ENCODE measurements around the gene CD177.

GRCh38 chr19:43367822-43368221, 14.3 kb downstream of the CD177 start:
- TF ChIP-seq E2F6 (IDR thresholded peaks at IDR 0.05; ENCODE audit: borderline replicate concordance, low read depth) (no peak), HEYL (CRISPR knock-in tag; IDR thresholded peaks at IDR 0.05) (no peak), CTCF (IDR thresholded peaks at IDR 0.05) (no peak), JUN (IDR thresholded peaks at IDR 0.05) (no peak), MYC (IDR thresholded peaks at IDR 0.05; ENCODE audit: borderline replicate concordance, low read length) (no peak), BHLHE40 (IDR thresholded peaks at IDR 0.05; ENCODE audit: low read depth, low read length) (no peak), SREBF2 (IDR thresholded peaks at IDR 0.05) (no peak), EHMT2 (IDR thresholded peaks at IDR 0.05; ENCODE audit: low read depth) (no peak)

Measured in A549 (cell line).